Immature natural killer cell (primary cell): Measurements from ENCODE around the gene ATP4B. TPM values are rescaled to one million over a fixed set of nuclear protein-coding genes. Genes with fewer than 3 reads are reported as not detected.
"Not testable (repeated sequence)": the region's sequence is repeated elsewhere in the genome, so short reads cannot be mapped to it uniquely, and the experiment has no call there.

Experiments used
- DNase-seq, 3 donors: peaks; one replicate each; pipeline ENCODE4 v3.0.0; 2022; ENCODE audit warnings: mixed read lengths in 1 of 3
- H3K27ac Mint-ChIP-seq, 6 donors: one replicate each; pipeline ENCODE4 v1.8.0; 2020; ENCODE audit warnings: mixed read lengths in 6 of 6, mild to moderate bottlenecking in 5 of 6, inconsistent platforms in 4 of 6, moderate library complexity in 3 of 6
- H3K27me3 Mint-ChIP-seq, 3 donors: one replicate each; pipeline ENCODE4 v1.8.0; 2020 to 2021; ENCODE audit warnings: low read depth in 3 of 3, mild to moderate bottlenecking in 3 of 3, mixed read lengths in 3 of 3, moderate library complexity in 3 of 3, inconsistent platforms in 1 of 3
- H3K36me3 Mint-ChIP-seq, 3 donors: one replicate each; pipeline ENCODE4 v1.8.0; 2020; ENCODE audit warnings: mixed read lengths in 3 of 3, inconsistent platforms in 2 of 3, mild to moderate bottlenecking in 2 of 3
- H3K4me1 Mint-ChIP-seq, 2 donors: one replicate each; pipeline ENCODE4 v1.8.0; 2020; ENCODE audit warnings: inconsistent platforms in 2 of 2, mild to moderate bottlenecking in 2 of 2, mixed read lengths in 2 of 2, moderate library complexity in 1 of 2
- H3K4me3 Mint-ChIP-seq, 5 donors: one replicate each; pipeline ENCODE4 v1.8.0; 2020; ENCODE audit warnings: mild to moderate bottlenecking in 5 of 5, mixed read lengths in 5 of 5, inconsistent platforms in 3 of 5, moderate library complexity in 3 of 5
- H3K9me3 Mint-ChIP-seq, 6 donors: one replicate each; pipeline ENCODE4 v1.8.0; 2020; ENCODE audit warnings: mild to moderate bottlenecking in 6 of 6, mixed read lengths in 6 of 6, inconsistent platforms in 4 of 6, moderate library complexity in 3 of 6
- polyA plus RNA-seq, 3 donors: library from polyadenylated mRNA; unstranded; fragments of 300-500 nt; fragmentation: Illumina TruSeq; gene quantifications; one replicate each; pipeline ENCODE4 v1.2.3, GENCODE V29; 2021

ATP4B gene
- polyA plus RNA-seq, 3 donors from 2014 or later, result not detected

DNA sequence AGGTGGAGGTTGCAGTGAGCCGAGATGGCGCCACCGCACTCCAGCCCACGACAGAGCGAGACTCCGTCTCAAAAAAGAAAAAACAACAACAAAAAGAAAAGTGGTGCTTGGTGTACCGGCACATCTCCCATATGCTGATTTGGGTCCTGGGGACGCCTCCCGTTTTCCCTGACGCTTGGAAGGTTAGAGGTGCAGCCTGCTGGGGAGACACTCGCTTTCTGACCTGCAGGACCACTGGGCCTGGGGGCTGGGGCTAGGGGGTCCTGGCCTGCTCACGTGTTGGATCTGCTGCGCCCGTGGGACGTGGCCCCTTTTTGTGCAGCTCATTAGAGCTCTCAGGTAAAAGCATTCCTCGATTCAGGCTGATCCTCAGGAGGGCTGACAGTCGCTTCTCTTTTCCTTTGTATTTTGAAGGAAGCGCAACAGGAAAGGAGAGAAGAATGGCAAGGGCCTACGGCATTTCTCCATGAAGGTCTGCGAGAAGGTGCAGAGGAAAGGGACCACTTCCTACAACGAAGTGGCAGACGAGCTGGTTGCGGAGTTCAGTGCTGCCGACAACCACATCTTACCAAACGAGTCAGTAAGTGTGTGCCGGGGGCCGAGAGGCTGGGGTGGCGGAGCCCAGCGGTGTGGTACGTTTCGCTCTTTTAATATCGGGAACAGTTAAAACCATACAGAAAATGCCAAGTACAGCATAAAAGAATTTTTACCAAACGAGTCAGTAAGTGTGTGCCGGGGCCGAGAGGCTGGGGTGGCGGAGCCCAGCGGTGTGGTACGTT is 25.1 kb downstream of the ATP4B start:
- peaks cover 15 to 19% (median 16%) of the 10 kb centered on the region in 3 donors for H3K36me3 Mint-ChIP-seq
- H3K9me3 Mint-ChIP-seq, result no peaks in the 10 kb centered on the region
- H3K4me3 Mint-ChIP-seq, result no peak overlapping the region
- peaks cover 0 to 2% (median 0%) of the 10 kb centered on the region in 3 donors for H3K27me3 Mint-ChIP-seq
- no peak for DNase-seq
- no peak overlapping the region for H3K27ac Mint-ChIP-seq
- H3K4me1 Mint-ChIP-seq, result no peaks in the 10 kb centered on the region

DNA sequence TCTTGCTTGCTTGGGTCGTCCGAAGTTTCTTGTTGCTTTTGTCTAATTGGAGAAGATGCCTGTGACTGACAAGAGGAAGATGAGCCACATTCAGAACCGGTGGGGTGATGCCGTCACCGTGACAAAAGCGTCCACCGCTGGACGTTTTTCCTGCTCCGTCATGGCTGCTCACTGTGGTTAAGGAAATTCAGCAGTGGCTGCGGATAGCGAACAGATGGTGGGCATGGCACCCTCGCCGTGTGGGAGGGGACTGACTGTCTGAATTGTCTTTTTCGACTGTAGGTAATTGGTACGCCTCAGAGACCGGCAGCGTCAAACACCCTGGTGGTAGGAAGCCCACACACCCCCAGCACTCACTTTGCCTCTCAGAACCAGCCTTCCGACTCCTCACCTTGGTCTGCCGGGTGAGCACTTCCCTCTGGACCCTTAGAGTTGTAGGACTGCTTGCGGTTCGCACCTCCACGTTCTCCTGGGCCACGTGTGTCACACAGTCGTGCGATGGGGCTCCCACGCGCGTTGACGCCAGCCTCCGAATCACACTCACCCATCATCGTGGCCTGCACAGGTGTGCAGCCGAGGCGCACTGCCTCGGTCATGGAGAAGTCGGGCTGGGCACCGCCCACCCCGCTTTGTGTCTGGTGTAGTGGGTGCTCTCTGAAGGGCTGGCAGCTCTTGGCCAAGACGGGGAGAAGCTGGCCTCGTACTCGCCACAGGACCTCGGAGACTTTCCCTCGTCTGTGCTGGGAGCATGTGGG is 26.5 kb downstream of the ATP4B start:
- Mint-ChIP-seq H3K9me3 (no peaks in the 10 kb centered on the region), H3K27me3 (peaks cover 0 to 2% (median 0%) of the 10 kb centered on the region in 3 donors), H3K27ac (no peak overlapping the region), H3K4me3 (no peak overlapping the region), H3K36me3 (peaks cover 9 to 15% (median 11%) of the 10 kb centered on the region in 3 donors), H3K4me1 (no peaks in the 10 kb centered on the region)
- DNase-seq, result no peak

GRCh38 chr13:113630804-113631203 is 27.2 kb downstream of the ATP4B start:
- no peaks in the 10 kb centered on the region for H3K4me1 Mint-ChIP-seq
- DNase-seq, result no peak
- H3K36me3 Mint-ChIP-seq, result peaks cover 9 to 15% (median 11%) of the 10 kb centered on the region in 3 donors
- no peak overlapping the region for H3K27ac Mint-ChIP-seq
- H3K9me3 Mint-ChIP-seq, result no peaks in the 10 kb centered on the region
- peaks cover 0 to 3% (median 0%) of the 10 kb centered on the region in 3 donors for H3K27me3 Mint-ChIP-seq
- no peak overlapping the region for H3K4me3 Mint-ChIP-seq

GRCh38 chr13:113630296-113630695 is 27.7 kb downstream of the ATP4B start:
- H3K36me3 Mint-ChIP-seq, result peaks cover 9 to 15% (median 11%) of the 10 kb centered on the region in 3 donors
- no peak overlapping the region for H3K27ac Mint-ChIP-seq
- no peaks in the 10 kb centered on the region for H3K9me3 Mint-ChIP-seq
- DNase-seq, result no peak
- no peak overlapping the region for H3K4me3 Mint-ChIP-seq
- no peaks in the 10 kb centered on the region for H3K4me1 Mint-ChIP-seq
- peaks cover 0 to 3% (median 0%) of the 10 kb centered on the region in 3 donors for H3K27me3 Mint-ChIP-seq

- Mint-ChIP-seq H3K36me3 (peaks cover 9 to 15% (median 11%) of the 10 kb centered on the region in 3 donors), H3K4me3 (no peak overlapping the region), H3K9me3 (no peaks in the 10 kb centered on the region), H3K27ac (no peak overlapping the region), H3K4me1 (no peaks in the 10 kb centered on the region), H3K27me3 (peaks cover 0 to 3% (median 0%) of the 10 kb centered on the region in 3 donors)
- no peak for DNase-seq
Observed at GRCh38 chr13:113629866-113630265, 28.1 kb downstream of the ATP4B start.

- H3K9me3 Mint-ChIP-seq, result no peaks in the 10 kb centered on the region
- H3K36me3 Mint-ChIP-seq, result peaks cover 4 to 8% (median 5%) of the 10 kb centered on the region in 3 donors
- peaks cover 0 to 6% (median 0%) of the 10 kb centered on the region in 3 donors for H3K27me3 Mint-ChIP-seq
- DNase-seq, result no peak
- no peak overlapping the region for H3K4me3 Mint-ChIP-seq
- no peaks in the 10 kb centered on the region for H3K4me1 Mint-ChIP-seq
- H3K27ac Mint-ChIP-seq, result no peak overlapping the region
Observed at GRCh38 chr13:113628291-113629270, 29.4 kb downstream of the ATP4B start.

GRCh38 chr13:113627136-113627535 is 30.9 kb downstream of the ATP4B start:
- H3K27me3 Mint-ChIP-seq, result peaks cover 0 to 6% (median 0%) of the 10 kb centered on the region in 3 donors
- no peaks in the 10 kb centered on the region for H3K9me3 Mint-ChIP-seq
- no peak overlapping the region for H3K4me3 Mint-ChIP-seq
- peaks cover 0 to 4% (median 3%) of the 10 kb centered on the region in 3 donors for H3K36me3 Mint-ChIP-seq
- no peak overlapping the region for H3K27ac Mint-ChIP-seq
- H3K4me1 Mint-ChIP-seq, result no peaks in the 10 kb centered on the region
- DNase-seq, result no peak

GRCh38 chr13:113625965-113626721 is 31.9 kb downstream of the ATP4B start:
- H3K4me1 Mint-ChIP-seq, result no peaks in the 10 kb centered on the region
- H3K4me3 Mint-ChIP-seq, result no peak overlapping the region
- H3K36me3 Mint-ChIP-seq, result peaks cover 0 to 4% (median 3%) of the 10 kb centered on the region in 3 donors
- H3K9me3 Mint-ChIP-seq, result no peaks in the 10 kb centered on the region
- peaks cover 0 to 6% (median 0%) of the 10 kb centered on the region in 3 donors for H3K27me3 Mint-ChIP-seq
- peak overlapping the region in 1 of 6 donors; percentile 36 for H3K27ac Mint-ChIP-seq
- DNase-seq, result no peak

- not testable (repeated sequence) for H3K36me3 Mint-ChIP-seq, H3K4me3 Mint-ChIP-seq, H3K4me1 Mint-ChIP-seq, H3K9me3 Mint-ChIP-seq, DNase-seq, H3K27me3 Mint-ChIP-seq
- H3K27ac Mint-ChIP-seq, result peak overlapping the region in 5 of 6 donors; percentile 10 to 70 (median 40)
Observed at GRCh38 chr13:113624640-113625304, 33.2 kb downstream of the ATP4B start.

DNA sequence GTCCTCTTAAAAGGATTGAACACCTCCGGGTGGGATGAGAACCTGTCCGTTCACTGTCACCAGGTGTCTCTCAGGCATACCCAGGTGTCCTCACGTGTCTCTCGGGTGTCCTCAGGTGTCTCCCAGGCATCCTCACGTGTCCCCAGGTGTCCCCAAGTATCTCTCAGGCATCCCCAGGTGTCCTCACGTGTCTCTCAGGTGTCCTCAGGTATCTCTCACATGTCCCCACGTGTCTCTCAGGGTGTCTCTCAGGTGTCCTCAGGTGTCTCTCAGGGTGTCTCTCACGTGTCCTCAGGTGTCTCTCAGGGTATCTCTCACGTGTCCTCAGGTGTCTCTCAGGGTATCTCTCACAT is 33.8 kb downstream of the ATP4B start:
- DNase-seq, result no peak
- no peaks in the 10 kb centered on the region for H3K4me1 Mint-ChIP-seq
- H3K27ac Mint-ChIP-seq, result peak overlapping the region in 4 of 6 donors; percentile 23 to 70 (median 48)
- H3K36me3 Mint-ChIP-seq, result peaks cover 0 to 4% (median 3%) of the 10 kb centered on the region in 3 donors
- H3K4me3 Mint-ChIP-seq, result no peak overlapping the region
- peaks cover 0 to 6% (median 0%) of the 10 kb centered on the region in 3 donors for H3K27me3 Mint-ChIP-seq
- H3K9me3 Mint-ChIP-seq, result no peaks in the 10 kb centered on the region

DNA sequence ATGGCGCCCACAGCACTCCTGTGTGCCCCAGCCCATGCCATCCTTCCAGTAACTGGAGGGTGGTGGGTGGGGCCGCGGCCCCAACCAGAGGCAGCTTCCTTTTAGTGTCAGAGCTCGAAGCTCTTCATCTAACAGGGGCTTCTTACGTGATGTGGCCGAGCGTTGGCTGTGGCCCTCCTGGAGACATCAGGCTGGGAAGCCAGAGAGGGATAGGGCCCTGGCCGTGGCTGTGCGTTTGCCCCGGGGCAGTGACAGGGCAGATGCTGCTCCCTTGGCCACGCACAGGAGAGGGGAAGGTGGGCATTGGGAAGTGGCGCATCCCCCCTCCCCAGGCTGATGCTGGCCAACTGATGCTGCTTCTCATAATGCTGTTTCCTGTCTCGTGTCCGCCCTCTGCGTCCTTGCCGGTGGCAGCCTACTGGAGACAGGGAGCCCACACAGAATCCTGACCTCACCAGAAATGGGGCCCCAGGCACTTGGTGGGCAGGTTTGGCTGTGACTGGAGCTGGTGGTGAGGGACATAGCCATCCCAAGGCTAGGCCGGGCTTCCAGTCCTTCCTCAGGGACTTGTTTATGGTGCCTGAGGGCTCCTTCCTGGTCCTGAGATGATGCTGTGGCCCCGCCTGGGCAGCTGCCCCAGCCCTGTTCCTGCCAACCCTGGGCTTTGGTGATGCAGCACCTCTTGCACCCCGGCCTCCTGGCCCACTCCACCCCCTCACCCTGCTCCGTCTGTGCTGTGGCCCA is 34.3 kb downstream of the ATP4B start:
- no peaks in the 10 kb centered on the region for H3K9me3 Mint-ChIP-seq
- no peak for DNase-seq
- H3K4me3 Mint-ChIP-seq, result no peak overlapping the region
- H3K4me1 Mint-ChIP-seq, result no peaks in the 10 kb centered on the region
- no peak overlapping the region for H3K27ac Mint-ChIP-seq
- peaks cover 0 to 4% (median 3%) of the 10 kb centered on the region in 3 donors for H3K36me3 Mint-ChIP-seq
- H3K27me3 Mint-ChIP-seq, result peaks cover 0 to 6% (median 0%) of the 10 kb centered on the region in 3 donors
